Measurements from ENCODE around the gene WNT11. TPM values are rescaled to one million over a fixed set of nuclear protein-coding genes. Genes with fewer than 3 reads are reported as not detected.

WNT11 gene
- total and polyA plus RNA-seq, 12 donors: 3.8 to 88.2 (median 32.3) TPM

DNA sequence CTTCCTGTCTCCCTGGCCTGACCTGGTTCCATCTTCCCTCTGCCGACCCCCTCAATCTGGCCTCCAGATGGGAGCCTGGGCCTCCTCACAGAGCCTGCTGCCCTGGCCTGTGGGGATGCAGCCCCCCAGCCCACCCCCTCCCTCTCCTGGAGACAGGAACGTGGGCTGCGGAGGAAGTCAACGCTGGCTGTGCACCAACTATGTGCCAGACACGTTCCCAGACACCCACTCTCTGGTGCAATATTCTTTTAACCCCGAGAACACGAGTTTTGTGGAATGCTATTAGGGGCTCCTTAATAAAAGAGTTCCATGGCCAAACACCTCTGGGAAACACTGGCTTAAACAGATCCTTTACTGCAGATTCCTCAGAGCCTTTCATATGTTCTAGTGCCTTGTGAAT lies 15.9 kb downstream of the WNT11 start:
- Histone ChIP-seq H3K4me1 (replicated peaks in 1 of 2) (peaks cover 16 to 23% of the 10 kb centered on the region in 2 donors), H3K27ac (no peak overlapping the region), H3K27me3 (no peaks in the 10 kb centered on the region), H3K4me3 (no peak overlapping the region), H3K9me3 (replicated peaks in 1 of 3) (no peaks in the 10 kb centered on the region), H3K36me3 (replicated peaks in 1 of 2) (peaks cover 0 to 9% of the 10 kb centered on the region in 2 donors)
- no peak for TF ChIP-seq CTCF (IDR thresholded peaks at IDR 0.05)
- TF ChIP-seq POLR2A (IDR thresholded peaks at IDR 0.05): no peak
- intact Hi-C loops (cut with DNase I): no loop called here
- no peak for DNase-seq
- WGBS, 4 donors: 50 to 76% (median 66%) methylated on average over 7 of the region's 7 CpGs

DNA sequence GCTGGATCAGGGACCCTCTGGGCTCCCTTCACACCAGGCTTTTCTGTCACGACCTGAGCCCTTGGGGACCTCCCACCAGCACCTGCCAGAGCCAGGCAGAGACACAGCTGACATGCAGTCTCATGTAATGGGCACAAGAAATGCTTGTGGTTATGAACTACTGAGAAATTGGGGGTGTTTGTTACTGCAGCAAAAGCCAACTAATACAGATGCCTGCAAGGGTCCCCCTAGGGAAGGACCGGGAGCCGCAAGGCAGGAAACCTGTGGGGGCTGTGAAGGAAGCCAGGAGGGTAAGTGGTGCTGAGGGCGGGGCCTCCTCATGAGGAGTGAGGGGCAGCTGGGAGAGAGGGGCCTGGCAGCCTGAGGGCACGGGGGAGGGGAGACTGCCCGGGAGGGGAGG lies 16.6 kb downstream of the WNT11 start:
- no peak for TF ChIP-seq POLR2A (IDR thresholded peaks at IDR 0.05)
- TF ChIP-seq CTCF (IDR thresholded peaks at IDR 0.05): no peak
- Histone ChIP-seq H3K27ac (peak overlapping the region in 1 of 5 donors; percentile 77), H3K9me3 (replicated peaks in 1 of 3) (no peaks in the 10 kb centered on the region), H3K4me1 (replicated peaks in 1 of 2) (peaks cover 23 to 30% of the 10 kb centered on the region in 2 donors), H3K36me3 (replicated peaks in 1 of 2) (peaks cover 0 to 9% of the 10 kb centered on the region in 2 donors), H3K4me3 (no peak overlapping the region), H3K27me3 (no peaks in the 10 kb centered on the region)
- DNase-seq: no peak
- intact Hi-C loops (cut with DNase I): no loop called here
- WGBS, 4 donors: 82 to 95% (median 90%) methylated on average over 6 of the region's 6 CpGs

DNA sequence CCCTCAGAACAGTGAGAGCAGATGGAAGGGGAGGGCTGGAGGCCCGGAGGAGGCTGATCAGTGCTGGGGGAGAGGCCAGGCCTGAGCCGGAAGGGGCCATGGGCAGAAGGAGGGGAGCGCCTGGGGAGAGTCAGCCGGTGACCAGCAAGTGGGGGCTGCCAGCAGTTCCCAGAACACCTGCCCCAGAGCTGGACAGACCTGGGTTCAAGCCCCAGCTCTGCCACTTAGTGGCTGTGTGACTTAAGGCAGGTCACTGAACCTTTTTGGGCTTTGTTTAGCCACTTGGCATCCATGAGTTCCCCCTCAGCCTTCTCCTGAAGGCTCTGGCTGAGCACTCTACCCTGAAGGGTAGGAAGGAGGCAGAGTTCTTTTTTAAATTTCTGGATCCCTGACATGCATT lies 17.4 kb downstream of the WNT11 start:
- H3K27ac ChIP-seq: peak overlapping the region in 2 of 5 donors; percentile 77 to 85
- H3K4me3 ChIP-seq: no peak overlapping the region
- intact Hi-C loops (cut with DNase I): no loop called here
- 86 to 98% (median 89%) methylated on average over 3 to 4 of the region's 4 CpGs for WGBS, 4 donors
- DNase-seq: no peak
- TF ChIP-seq CTCF (IDR thresholded peaks at IDR 0.05) (no peak), POLR2A (IDR thresholded peaks at IDR 0.05) (no peak)
- H3K9me3 ChIP-seq (replicated peaks in 1 of 3): no peaks in the 10 kb centered on the region
- no peaks in the 10 kb centered on the region for H3K27me3 ChIP-seq
- H3K4me1 ChIP-seq (replicated peaks in 1 of 2): peaks cover 25 to 38% of the 10 kb centered on the region in 2 donors
- peaks cover 0 to 9% of the 10 kb centered on the region in 2 donors for H3K36me3 ChIP-seq (replicated peaks in 1 of 2)

GRCh38 chr11:76186776-76187279 lies 19.5 kb downstream of the WNT11 start:
- Histone ChIP-seq H3K36me3 (replicated peaks in 1 of 2) (peaks cover 0 to 8% of the 10 kb centered on the region in 2 donors), H3K9me3 (replicated peaks in 1 of 3) (no peaks in the 10 kb centered on the region), H3K4me1 (replicated peaks in 1 of 2) (peaks cover 25 to 45% of the 10 kb centered on the region in 2 donors), H3K27me3 (no peaks in the 10 kb centered on the region), H3K27ac (peak overlapping the region; percentile 52 to 85 (median 77)), H3K4me3 (no peak overlapping the region)
- TF ChIP-seq POLR2A (IDR thresholded peaks at IDR 0.05) (no peak), CTCF (IDR thresholded peaks at IDR 0.05) (no peak)
- 31 to 50% (median 43%) methylated on average over 6 to 21 of the region's 21 CpGs for WGBS, 4 donors
- peak; percentile 40 to 74 (median 66) for DNase-seq
- intact Hi-C loops (cut with DNase I): no loop called here

Measured in adrenal gland (tissue), 12 donors.